GM21528 (cell line): Measurements from ENCODE around the gene PXDN.
"Not testable (repeated sequence)": the region's sequence is repeated elsewhere in the genome, so short reads cannot be mapped to it uniquely, and the experiment has no call there.

Source experiments
- ATAC-seq: cut with Tn5 transposase; IDR thresholded peaks from one replicate; pipeline ENCODE4 v1.9.1; 2021; ENCODE audit warnings: mild to moderate bottlenecking, moderate library complexity; ENCODE audit not compliant: unreplicated experiment, low FRiP score

The PXDN gene

GRCh38 chr2:1688859-1689258 lies 55.5 kb downstream of the PXDN start:
- no peak for ATAC-seq

- no peak for ATAC-seq
Measured at GRCh38 chr2:1688161-1688560, 56.2 kb downstream of the PXDN start.

GRCh38 chr2:1687254-1687653 lies 57.1 kb downstream of the PXDN start:
- no peak for ATAC-seq

- ATAC-seq, result no peak
Measured at GRCh38 chr2:1686784-1687105, 57.6 kb downstream of the PXDN start.

GRCh38 chr2:1685957-1686783 lies 58.1 kb downstream of the PXDN start:
- no peak for ATAC-seq

- no peak for ATAC-seq
Measured at GRCh38 chr2:1685078-1685956, 59.0 kb downstream of the PXDN start.

- no peak for ATAC-seq
Measured at GRCh38 chr2:1683297-1683696, 61.0 kb downstream of the PXDN start.

- no peak for ATAC-seq
Measured at GRCh38 chr2:1682181-1682440, 62.2 kb downstream of the PXDN start.

GRCh38 chr2:1681323-1682180 lies 62.8 kb downstream of the PXDN start:
- no peak for ATAC-seq

GRCh38 chr2:1681017-1681318 lies 63.3 kb downstream of the PXDN start:
- no peak for ATAC-seq

- no peak for ATAC-seq
Measured at GRCh38 chr2:1680222-1681016, 63.9 kb downstream of the PXDN start.

GRCh38 chr2:1679488-1680039 lies 64.8 kb downstream of the PXDN start:
- ATAC-seq, result not testable (repeated sequence)

- ATAC-seq, result not testable (repeated sequence)
Measured at GRCh38 chr2:1679065-1679464, 65.2 kb downstream of the PXDN start.

GRCh38 chr2:1678609-1679008 lies 65.7 kb downstream of the PXDN start:
- no peak for ATAC-seq

GRCh38 chr2:1677821-1678165 lies 66.5 kb downstream of the PXDN start:
- ATAC-seq, result no peak

- no peak for ATAC-seq
Measured at GRCh38 chr2:1676913-1677820, 67.1 kb downstream of the PXDN start.

GRCh38 chr2:1676091-1676912 lies 68.0 kb downstream of the PXDN start:
- ATAC-seq, result no peak

- no peak for ATAC-seq
Measured at GRCh38 chr2:1675633-1676032, 68.7 kb downstream of the PXDN start.
